ENCODE results near the gene CD1E. TPM values are rescaled to one million over a fixed set of nuclear protein-coding genes. Genes with fewer than 3 reads are reported as not detected.

The CD1E gene
- total and polyA plus RNA-seq, 12 donors, result 0.06 to 0.50 TPM; not detected in 10

DNA sequence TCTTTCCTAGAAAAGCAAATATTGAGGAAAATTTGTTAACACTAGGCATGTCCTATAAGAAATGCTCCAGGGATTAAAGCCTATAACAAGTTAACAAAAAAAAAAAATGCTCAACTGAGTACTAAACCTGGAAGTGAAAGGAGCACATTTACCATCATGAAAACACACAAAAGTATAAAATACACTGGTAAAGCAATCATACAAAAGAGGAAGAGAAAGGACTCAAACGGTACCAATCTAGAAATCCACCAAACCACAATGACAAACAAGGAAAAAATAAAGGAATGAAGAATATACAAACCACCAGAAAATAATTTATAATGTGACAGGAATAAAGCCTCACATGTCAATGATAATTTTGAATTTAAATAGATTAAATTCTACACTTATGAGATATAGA, 21.2 kb downstream of the CD1E start:
- Histone ChIP-seq H3K27me3 (no peaks in the 10 kb centered on the region), H3K4me1 (replicated peaks in 1 of 2) (no peaks in the 10 kb centered on the region), H3K27ac (no peak overlapping the region), H3K36me3 (replicated peaks in 1 of 2) (no peaks in the 10 kb centered on the region), H3K4me3 (no peak overlapping the region), H3K9me3 (replicated peaks in 1 of 3) (peaks cover 0 to 5% (median 0%) of the 10 kb centered on the region in 3 donors)
- no peak for DNase-seq
- WGBS, 4 donors, result 57 to 79% (median 69%) methylated on average over 1 of the region's 1 CpG
- TF ChIP-seq POLR2A (IDR thresholded peaks at IDR 0.05), result no peak
- TF ChIP-seq, protein P1, sequence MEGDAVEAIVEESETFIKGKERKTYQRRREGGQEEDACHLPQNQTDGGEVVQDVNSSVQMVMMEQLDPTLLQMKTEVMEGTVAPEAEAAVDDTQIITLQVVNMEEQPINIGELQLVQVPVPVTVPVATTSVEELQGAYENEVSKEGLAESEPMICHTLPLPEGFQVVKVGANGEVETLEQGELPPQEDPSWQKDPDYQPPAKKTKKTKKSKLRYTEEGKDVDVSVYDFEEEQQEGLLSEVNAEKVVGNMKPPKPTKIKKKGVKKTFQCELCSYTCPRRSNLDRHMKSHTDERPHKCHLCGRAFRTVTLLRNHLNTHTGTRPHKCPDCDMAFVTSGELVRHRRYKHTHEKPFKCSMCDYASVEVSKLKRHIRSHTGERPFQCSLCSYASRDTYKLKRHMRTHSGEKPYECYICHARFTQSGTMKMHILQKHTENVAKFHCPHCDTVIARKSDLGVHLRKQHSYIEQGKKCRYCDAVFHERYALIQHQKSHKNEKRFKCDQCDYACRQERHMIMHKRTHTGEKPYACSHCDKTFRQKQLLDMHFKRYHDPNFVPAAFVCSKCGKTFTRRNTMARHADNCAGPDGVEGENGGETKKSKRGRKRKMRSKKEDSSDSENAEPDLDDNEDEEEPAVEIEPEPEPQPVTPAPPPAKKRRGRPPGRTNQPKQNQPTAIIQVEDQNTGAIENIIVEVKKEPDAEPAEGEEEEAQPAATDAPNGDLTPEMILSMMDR (IDR thresholded peaks at IDR 0.05), result no peak
- intact Hi-C loops (cut with DNase I), result no loop called here

DNA sequence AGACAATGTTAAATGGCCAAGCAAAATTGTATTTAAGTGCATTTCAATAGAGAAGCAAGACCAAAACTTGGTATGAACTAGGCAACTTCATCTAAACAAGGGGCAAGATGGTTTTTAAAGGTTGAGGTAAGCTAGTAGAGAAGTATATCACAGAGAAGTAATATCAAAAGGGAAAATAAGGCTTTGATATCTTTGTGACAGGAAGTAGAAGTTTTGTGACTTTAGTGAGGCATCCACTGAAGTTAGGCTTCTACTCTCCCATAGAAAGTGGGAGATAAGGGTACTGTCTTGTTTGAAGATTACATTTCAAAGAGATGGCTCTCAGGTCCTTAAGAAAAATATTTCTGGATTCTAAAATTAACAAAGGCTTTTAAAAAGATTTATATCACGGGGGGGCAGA, 36.6 kb downstream of the CD1E start:
- TF ChIP-seq, protein P1 (IDR thresholded peaks at IDR 0.05), result no peak
- no peak for TF ChIP-seq POLR2A (IDR thresholded peaks at IDR 0.05)
- Histone ChIP-seq H3K4me3 (no peak overlapping the region), H3K9me3 (replicated peaks in 1 of 3) (no peaks in the 10 kb centered on the region), H3K4me1 (replicated peaks in 1 of 2) (no peaks in the 10 kb centered on the region), H3K27me3 (peaks cover 4% of the 10 kb centered on the region), H3K36me3 (replicated peaks in 1 of 2) (no peaks in the 10 kb centered on the region), H3K27ac (no peak overlapping the region)
- intact Hi-C loops (cut with DNase I), result no loop called here
- 46 to 63% (median 46%) methylated on average over 1 of the region's 1 CpG for WGBS, 4 donors
- no peak for DNase-seq

DNA sequence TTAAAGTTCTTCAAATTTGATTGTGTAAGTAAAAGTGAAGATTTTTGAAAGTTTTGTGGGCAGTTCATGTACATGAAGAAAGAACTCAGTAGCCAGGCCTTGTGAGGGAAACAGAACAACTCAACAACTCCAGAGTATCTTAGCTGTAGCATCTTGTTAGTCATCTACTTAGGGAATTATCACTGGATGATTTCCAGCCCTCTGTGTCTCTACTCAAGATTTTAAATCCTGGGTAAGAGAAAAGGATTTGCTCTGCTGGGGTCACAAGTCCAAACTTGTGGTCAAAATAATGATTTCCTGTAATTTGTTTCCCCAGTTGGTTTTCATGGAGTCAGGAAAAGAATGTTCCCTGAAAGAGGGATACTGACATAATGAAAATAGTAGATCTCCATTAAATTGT, 37.4 kb downstream of the CD1E start:
- no peak for DNase-seq
- TF ChIP-seq POLR2A (IDR thresholded peaks at IDR 0.05), result no peak
- TF ChIP-seq, protein P1 (IDR thresholded peaks at IDR 0.05), result no peak
- H3K4me1 ChIP-seq (replicated peaks in 1 of 2), result no peaks in the 10 kb centered on the region
- no peak overlapping the region for H3K27ac ChIP-seq
- H3K4me3 ChIP-seq, result no peak overlapping the region
- H3K27me3 ChIP-seq, result peaks cover 4% of the 10 kb centered on the region
- H3K36me3 ChIP-seq (replicated peaks in 1 of 2), result no peaks in the 10 kb centered on the region
- H3K9me3 ChIP-seq (replicated peaks in 1 of 3), result no peaks in the 10 kb centered on the region
- intact Hi-C loops (cut with DNase I), result no loop called here

DNA sequence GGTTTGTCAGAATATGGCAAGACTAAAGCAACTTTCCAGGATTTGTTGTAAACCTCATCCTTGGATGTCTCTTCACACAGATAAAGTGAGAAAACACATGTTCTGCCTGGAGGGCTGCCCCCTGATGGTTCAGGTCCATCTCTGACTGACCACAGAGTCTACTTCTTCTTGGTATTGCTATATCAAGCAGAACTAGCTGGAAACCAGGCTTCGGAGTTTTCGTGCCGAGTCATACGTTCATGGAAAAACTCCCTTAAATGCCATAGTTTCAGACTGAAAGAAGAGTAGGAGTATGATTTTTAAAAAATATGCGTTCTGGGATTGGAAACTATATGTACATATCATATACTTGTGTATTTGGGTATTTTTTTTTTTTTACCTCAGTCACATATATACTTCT, 39.8 kb downstream of the CD1E start:
- 88 to 96% (median 93%) methylated on average over 5 of the region's 5 CpGs for WGBS, 4 donors
- H3K4me1 ChIP-seq (replicated peaks in 1 of 2), result no peaks in the 10 kb centered on the region

More for the DNA sequence above, 39.8 kb downstream of the CD1E start:
- Histone ChIP-seq H3K4me3 (no peak overlapping the region), H3K9me3 (replicated peaks in 1 of 3) (no peaks in the 10 kb centered on the region), H3K27ac (no peak overlapping the region), H3K36me3 (replicated peaks in 1 of 2) (no peaks in the 10 kb centered on the region), H3K27me3 (peaks cover 4% of the 10 kb centered on the region)
- DNase-seq, result no peak
- intact Hi-C loops (cut with DNase I), result no loop called here
- no peak for TF ChIP-seq POLR2A (IDR thresholded peaks at IDR 0.05)
- TF ChIP-seq, protein P1 (IDR thresholded peaks at IDR 0.05), result no peak

All from adrenal gland (tissue), 12 donors.